ENCODE measurements around the gene BCL2L1.
"Not testable (repeated sequence)": the region's sequence is repeated elsewhere in the genome, so short reads cannot be mapped to it uniquely, and the experiment has no call there.

Gene BCL2L1

GRCh38 chr20:31674895-31675827 lies 47.5 kb downstream of the BCL2L1 start:
- peak; percentile 34 to 56 (median 44) for DNase-seq (ENCODE audit: low read depth in 3 of 3)

GRCh38 chr20:31673943-31674463 lies 48.7 kb downstream of the BCL2L1 start:
- DNase-seq (ENCODE audit: low read depth in 3 of 3): no peak

- no peak for DNase-seq (ENCODE audit: low read depth in 3 of 3)
Measured at GRCh38 chr20:31673435-31673834, 49.2 kb downstream of the BCL2L1 start.

- DNase-seq (ENCODE audit: low read depth in 3 of 3): no peak
Measured at GRCh38 chr20:31671324-31671723, 51.3 kb downstream of the BCL2L1 start.

GRCh38 chr20:31670371-31671228 lies 52.1 kb downstream of the BCL2L1 start:
- DNase-seq (ENCODE audit: low read depth in 3 of 3): no peak

- DNase-seq (ENCODE audit: low read depth in 3 of 3): no peak
Measured at GRCh38 chr20:31669876-31670275, 52.8 kb downstream of the BCL2L1 start.

GRCh38 chr20:31668944-31669343 lies 53.7 kb downstream of the BCL2L1 start:
- DNase-seq (ENCODE audit: low read depth in 3 of 3): not testable (repeated sequence)

- no peak for DNase-seq (ENCODE audit: low read depth in 3 of 3)
Measured at GRCh38 chr20:31667315-31668285, 55.1 kb downstream of the BCL2L1 start.

GRCh38 chr20:31666258-31667042 lies 56.2 kb downstream of the BCL2L1 start:
- DNase-seq (ENCODE audit: low read depth in 3 of 3): no peak

- no peak for DNase-seq (ENCODE audit: low read depth in 3 of 3)
Measured at GRCh38 chr20:31665753-31666152, 56.9 kb downstream of the BCL2L1 start.

- DNase-seq (ENCODE audit: low read depth in 3 of 3): no peak
Measured at GRCh38 chr20:31664696-31665354, 57.8 kb downstream of the BCL2L1 start.

- no peak for DNase-seq (ENCODE audit: low read depth in 3 of 3)
Measured at GRCh38 chr20:31663838-31664695, 58.6 kb downstream of the BCL2L1 start.

- no peak for DNase-seq (ENCODE audit: low read depth in 3 of 3)
Measured at GRCh38 chr20:31663524-31663837, 59.2 kb downstream of the BCL2L1 start.

GRCh38 chr20:31662372-31662854 lies 60.3 kb downstream of the BCL2L1 start:
- no peak for DNase-seq (ENCODE audit: low read depth in 3 of 3)

GRCh38 chr20:31661625-31662371 lies 60.9 kb downstream of the BCL2L1 start:
- DNase-seq (ENCODE audit: low read depth in 3 of 3): peak; percentile 53 to 71 (median 58)

GRCh38 chr20:31654534-31654933 lies 68.1 kb downstream of the BCL2L1 start:
- no peak for DNase-seq (ENCODE audit: low read depth in 3 of 3)

GRCh38 chr20:31653561-31653960 lies 69.1 kb downstream of the BCL2L1 start:
- DNase-seq (ENCODE audit: low read depth in 3 of 3): no peak

GRCh38 chr20:31652917-31653396 lies 69.7 kb downstream of the BCL2L1 start:
- no peak for DNase-seq (ENCODE audit: low read depth in 3 of 3)
